SK-N-MC (cell line): ENCODE measurements around the gene VDAC1.

ENCODE experiments used
- EZH2 ChIP-seq: fragments of 200-600 bp; sonication (generic); IDR thresholded peaks from one replicate; pipeline ENCODE4 v1.6.1; 2017; ENCODE audit warnings: antibody characterized with exemption
- POLR2AphosphoS5 ChIP-seq: IDR thresholded peaks from 2 replicates; pipeline ENCODE4 v1.6.1; 2012; ENCODE audit warnings: mild to moderate bottlenecking, low read depth, low read length, borderline replicate concordance

DNA sequence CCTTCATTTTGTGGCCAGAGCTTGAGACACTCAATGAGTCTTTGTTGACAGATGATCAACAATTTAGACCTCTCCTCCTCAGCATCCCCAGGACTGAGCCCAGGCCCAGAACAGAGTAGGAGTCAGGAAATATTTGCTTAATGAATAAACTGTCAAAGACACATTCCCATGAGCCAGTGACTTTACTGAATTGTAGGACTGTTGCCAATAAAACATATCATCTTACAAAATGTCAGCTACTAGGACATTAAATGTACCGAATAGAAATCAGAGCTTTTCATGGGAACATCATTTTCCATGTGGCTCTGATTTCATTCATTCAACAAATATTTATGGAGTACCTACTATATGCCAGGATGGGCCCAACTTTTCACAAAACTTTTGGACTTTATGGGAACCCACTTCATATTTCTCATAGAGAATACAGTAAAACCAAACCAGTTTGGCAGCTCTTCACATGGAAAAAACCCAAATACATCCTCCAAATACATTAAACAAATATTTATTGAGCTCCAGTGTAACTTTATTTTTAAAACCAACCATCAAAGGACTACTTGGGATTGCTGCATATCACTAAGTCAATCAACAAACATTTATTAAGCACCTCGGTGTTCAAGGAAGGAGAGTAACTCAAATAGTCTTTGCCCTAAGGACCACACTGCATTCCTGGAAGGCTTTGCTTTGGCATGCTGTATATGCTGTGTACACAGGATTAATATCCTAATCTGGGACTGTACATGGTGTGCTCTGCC, 11.4 kb downstream of the VDAC1 start:
- TF ChIP-seq EZH2 (no peak), POLR2AphosphoS5 (no peak)
